Prostate gland (tissue), 2 donors: ENCODE data around the gene TMEM86A.

Experiments used
- CTCF ChIP-seq, 4 experiments: fragments of 200-600 bp in 2 of 4; fragments of 450-650 bp in 2 of 4; sonication (generic) in 2 of 4; IDR thresholded peaks; 1 replicate in 3 of 4; 2 replicates in 1 of 4; pipeline ENCODE4 v1.5.1; 2016 to 2019; ENCODE audit warnings: antibody characterized with exemption in 4 of 4, mild to moderate bottlenecking in 2 of 4, moderate library complexity in 2 of 4
- POLR2AphosphoS5 ChIP-seq: sonication (generic); formaldehyde crosslinking; IDR thresholded peaks from one replicate; pipeline ENCODE4 v1.6.1; 2017; ENCODE audit warnings: antibody characterized with exemption

GRCh38 chr11:18704698-18705097 is 6.1 kb downstream of the TMEM86A start:
- TF ChIP-seq CTCF (IDR thresholded peaks at IDR 0.05) (no peak), POLR2AphosphoS5 (no peak)
